ENCODE results near the gene TOR3A. TPM values are rescaled to one million over a fixed set of nuclear protein-coding genes. Genes with fewer than 3 reads are reported as not detected.

The TOR3A gene
- total and polyA plus RNA-seq, 2 of the 13 experiments (the other 11 are each of a cell fraction or from before 2014, with no cell fraction given) = 14.7 to 28.4 TPM

- TF ChIP-seq ZNF484 (CRISPR knock-in tag; IDR thresholded peaks at IDR 0.05; ENCODE audit: borderline replicate concordance, low read depth) (no peak; the same call in 1 of the 2 replicates), CCAR2 (optimal IDR thresholded peaks at IDR 0.05; ENCODE audit: low read depth, low read length) (no peak), CREM (IDR thresholded peaks at IDR 0.05) (no peak), CREM (CRISPR knock-in tag; IDR thresholded peaks at IDR 0.05) (no peak), TEAD3 (CRISPR knock-in tag; optimal IDR thresholded peaks at IDR 0.05; ENCODE audit: borderline replicate concordance) (no peak), NAIF1 (CRISPR knock-in tag; IDR thresholded peaks at IDR 0.05; ENCODE audit: borderline replicate concordance) (no peak), ZNF441 (CRISPR knock-in tag; IDR thresholded peaks at IDR 0.05; ENCODE audit: borderline replicate concordance) (no peak), FOXP4 (CRISPR knock-in tag; IDR thresholded peaks at IDR 0.05) (peak; percentile 47; the same call in 1 of the 2 replicates), FOXM1 (CRISPR knock-in tag; IDR thresholded peaks at IDR 0.05) (0 out of 2 replicates have a peak, but pooled peaks have one; percentile 74), XBP1 (CRISPR knock-in tag; IDR thresholded peaks at IDR 0.05) (peak; percentile 84; the same call in 1 of the 2 replicates), ZNF563 (CRISPR knock-in tag; IDR thresholded peaks at IDR 0.05) (peak; percentile 83), IRX3 (CRISPR knock-in tag; IDR thresholded peaks at IDR 0.05; ENCODE audit: borderline replicate concordance, low read depth) (no peak; the same call in 1 of the 2 replicates), ZNF224 (CRISPR knock-in tag; IDR thresholded peaks at IDR 0.05) (0 out of 2 replicates have a peak, but pooled peaks have one; percentile 64), ZNF670 (CRISPR knock-in tag; IDR thresholded peaks at IDR 0.05; ENCODE audit: borderline replicate concordance) (peak; percentile 86; the same call in 1 of the 2 replicates), CBFB (CRISPR knock-in tag; IDR thresholded peaks at IDR 0.05) (peak; percentile 52; the same call in 1 of the 2 replicates), HIC2 (CRISPR knock-in tag; IDR thresholded peaks at IDR 0.05; ENCODE audit: low read depth) (no peak), ZNF713 (CRISPR knock-in tag; IDR thresholded peaks at IDR 0.05) (no peak; the same call in 1 of the 2 replicates), ZBTB1 (CRISPR knock-in tag; IDR thresholded peaks at IDR 0.05; ENCODE audit: borderline replicate concordance) (no peak), HNRNPL (IDR thresholded peaks at IDR 0.05; ENCODE audit: low read depth, low read length) (no peak), KLF9 (CRISPR knock-in tag; IDR thresholded peaks at IDR 0.05; ENCODE audit: low read depth) (no peak), ZNF207 (IDR thresholded peaks at IDR 0.05; ENCODE audit: borderline replicate concordance) (no peak), CBX5 (CRISPR knock-in tag; IDR thresholded peaks at IDR 0.05; ENCODE audit: borderline replicate concordance) (no peak), ZNF776 (CRISPR knock-in tag; IDR thresholded peaks at IDR 0.05) (peak; percentile 80), ZNF30 (CRISPR knock-in tag; IDR thresholded peaks at IDR 0.05) (0 out of 2 replicates have a peak, but pooled peaks have one; percentile 10), IKZF5 (CRISPR knock-in tag; IDR thresholded peaks at IDR 0.05) (peak; percentile 74), BCL6 (CRISPR knock-in tag; IDR thresholded peaks at IDR 0.05) (peak; percentile 46; the same call in 1 of the 2 replicates), ZEB1 (IDR thresholded peaks at IDR 0.05; ENCODE audit: insufficient replicate concordance, low read depth) (peak; percentile 35)
Observed at GRCh38 chr1:179081687-179082332, at the start of gene TOR3A (continued).

All from HepG2 (cell line).